Astrocyte (in vitro differentiated cells and primary cell): Measurements from ENCODE around the gene MAP7.

Source experiments
- EZH2 ChIP-seq: IDR thresholded peaks from 2 replicates; pipeline ENCODE4 v1.6.1; 2012; ENCODE audit warnings: mild to moderate bottlenecking, low read length, inconsistent platforms; ENCODE audit not compliant: insufficient read depth
- TF ChIP-seq, protein P1 (sequence below): IDR thresholded peaks from 2 replicates; pipeline ENCODE4 v1.5.1; 2011; ENCODE audit warnings: low read depth, mild to moderate bottlenecking, inconsistent platforms, low read length, moderate library complexity; ENCODE audit not compliant: insufficient read depth

DNA sequence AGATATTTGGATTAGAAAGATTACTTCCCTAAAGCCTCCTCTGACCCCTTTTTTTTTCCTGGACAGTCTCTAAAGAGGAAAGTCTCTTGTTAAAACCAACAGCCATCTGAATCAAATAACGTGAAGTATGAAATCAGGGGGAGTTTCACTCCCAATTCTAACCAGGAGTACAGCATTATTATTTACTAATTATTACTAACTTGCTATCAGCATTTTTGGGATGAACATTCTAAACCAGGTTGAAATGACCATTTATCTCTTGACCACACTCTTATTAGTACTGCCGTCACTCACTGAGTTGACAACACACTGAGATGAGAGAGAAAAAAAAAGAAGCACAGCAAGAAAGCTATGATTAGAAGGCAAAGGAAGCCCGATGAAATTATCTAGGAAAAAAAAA lies 146.2 kb downstream of the MAP7 start:
- TF ChIP-seq, protein P1, sequence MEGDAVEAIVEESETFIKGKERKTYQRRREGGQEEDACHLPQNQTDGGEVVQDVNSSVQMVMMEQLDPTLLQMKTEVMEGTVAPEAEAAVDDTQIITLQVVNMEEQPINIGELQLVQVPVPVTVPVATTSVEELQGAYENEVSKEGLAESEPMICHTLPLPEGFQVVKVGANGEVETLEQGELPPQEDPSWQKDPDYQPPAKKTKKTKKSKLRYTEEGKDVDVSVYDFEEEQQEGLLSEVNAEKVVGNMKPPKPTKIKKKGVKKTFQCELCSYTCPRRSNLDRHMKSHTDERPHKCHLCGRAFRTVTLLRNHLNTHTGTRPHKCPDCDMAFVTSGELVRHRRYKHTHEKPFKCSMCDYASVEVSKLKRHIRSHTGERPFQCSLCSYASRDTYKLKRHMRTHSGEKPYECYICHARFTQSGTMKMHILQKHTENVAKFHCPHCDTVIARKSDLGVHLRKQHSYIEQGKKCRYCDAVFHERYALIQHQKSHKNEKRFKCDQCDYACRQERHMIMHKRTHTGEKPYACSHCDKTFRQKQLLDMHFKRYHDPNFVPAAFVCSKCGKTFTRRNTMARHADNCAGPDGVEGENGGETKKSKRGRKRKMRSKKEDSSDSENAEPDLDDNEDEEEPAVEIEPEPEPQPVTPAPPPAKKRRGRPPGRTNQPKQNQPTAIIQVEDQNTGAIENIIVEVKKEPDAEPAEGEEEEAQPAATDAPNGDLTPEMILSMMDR: no peak
- TF ChIP-seq EZH2: no peak
